Activated CD8-positive, alpha-beta T cell treated with anti-CD3 and anti-CD28 coated beads for 36 hours (primary cell): ENCODE measurements around the gene FGD1. TPM values are rescaled to one million over a fixed set of nuclear protein-coding genes. Genes with fewer than 3 reads are reported as not detected.
A peak's percentile ranks its signal among the peaks of the same experiment; 100 is the strongest.
"Not testable (repeated sequence)": the region's sequence is repeated elsewhere in the genome, so short reads cannot be mapped to it uniquely, and the experiment has no call there.

Experiments
- ATAC-seq: fragments of 200-7000 bp; cut with Tn5 transposase; one replicate; pipeline ENCODE4 v1.10.0; 2021; ENCODE audit warnings: mild to moderate bottlenecking, moderate library complexity
- CTCF ChIA-PET: fragments of 350-600 bp; sonication (Branson Sonifier 250); formaldehyde crosslinking; loops from one replicate; lab custom pipeline; 2021; ENCODE audit warnings: antibody characterized with exemption; lab: Charles Lee
- POLR2A ChIA-PET: fragments of 350-600 bp; sonication (Branson Sonifier 250); formaldehyde crosslinking; loops from one replicate; lab custom pipeline; 2021; ENCODE audit warnings: antibody characterized with exemption; lab: Charles Lee
- DNase-seq: peaks from one replicate; pipeline ENCODE4 v3.0.0-alpha.2; 2020
- H3K27ac Mint-ChIP-seq: one replicate; pipeline ENCODE4 v1.8.0; 2021; ENCODE audit warnings: mild to moderate bottlenecking, mixed read lengths
- H3K27me3 Mint-ChIP-seq: one replicate; pipeline ENCODE4 v1.8.0; 2021; ENCODE audit warnings: mixed read lengths
- H3K36me3 Mint-ChIP-seq: one replicate; pipeline ENCODE4 v1.8.0; 2021; ENCODE audit warnings: low read depth, mixed read lengths
- H3K4me1 Mint-ChIP-seq: one replicate; pipeline ENCODE4 v1.8.0; 2021; ENCODE audit warnings: low read depth, mixed read lengths
- H3K4me3 Mint-ChIP-seq: one replicate; pipeline ENCODE4 v1.8.0; 2021; ENCODE audit warnings: mild to moderate bottlenecking, moderate library complexity, mixed read lengths
- H3K9me3 Mint-ChIP-seq: one replicate; pipeline ENCODE4 v1.8.0; 2021; ENCODE audit warnings: mixed read lengths
- CTCF ChIP-seq: fragments of 200-600 bp; IDR thresholded peaks from one replicate; pipeline ENCODE4 v1.8.0; 2022; ENCODE audit warnings: antibody characterized with exemption, mild to moderate bottlenecking
- intact Hi-C: fragments of 100-400 bp; cut with micrococcal nuclease; formaldehyde crosslinking; loops from one replicate; pipeline ENCODE4 v1.10.0; 2022
- total RNA-seq, 2 experiments: library from RNA; stranded (reverse); gene quantifications; one replicate each; pipeline ENCODE4 v1.2.3, GENCODE V29; 2021

Gene FGD1
- total RNA-seq, 2 experiments from 2014 or later = 0.07 TPM

GRCh38 chrX:54494989-54495813, 833 bp downstream of the FGD1 start:
- peak; percentile 13 for ATAC-seq
- no peaks in the 10 kb centered on the region for H3K9me3 Mint-ChIP-seq
- peak overlapping the region; percentile 54 for H3K4me3 Mint-ChIP-seq
- POLR2A ChIA-PET = no interaction called here
- peaks cover 2% of the 10 kb centered on the region for H3K4me1 Mint-ChIP-seq
- DNase-seq = no peak
- H3K36me3 Mint-ChIP-seq = no peaks in the 10 kb centered on the region
- H3K27ac Mint-ChIP-seq = no peak overlapping the region
- TF ChIP-seq CTCF = no peak
- H3K27me3 Mint-ChIP-seq = peaks cover 25% of the 10 kb centered on the region
- CTCF ChIA-PET = no interaction called here
- intact Hi-C loops = no loop called here

- ATAC-seq = no peak
- H3K4me1 Mint-ChIP-seq = peaks cover 2% of the 10 kb centered on the region
- TF ChIP-seq CTCF = no peak
- ChIA-PET POLR2A (no interaction called here), CTCF (no interaction called here)
- H3K27ac Mint-ChIP-seq = no peak overlapping the region
- DNase-seq = no peak
- intact Hi-C loops = no loop called here
- H3K27me3 Mint-ChIP-seq = peaks cover 23% of the 10 kb centered on the region
- no peaks in the 10 kb centered on the region for H3K9me3 Mint-ChIP-seq
- H3K4me3 Mint-ChIP-seq = peak overlapping the region; percentile 27
- H3K36me3 Mint-ChIP-seq = no peaks in the 10 kb centered on the region
These were observed 1.7 kb downstream of the FGD1 start for GRCh38 chrX:54494166-54494988.

GRCh38 chrX:54492340-54492739, 3.7 kb downstream of the FGD1 start:
- no peak for TF ChIP-seq CTCF
- Mint-ChIP-seq H3K4me3 (no peak overlapping the region), H3K9me3 (no peaks in the 10 kb centered on the region), H3K27me3 (peaks cover 15% of the 10 kb centered on the region), H3K36me3 (no peaks in the 10 kb centered on the region), H3K27ac (no peak overlapping the region), H3K4me1 (peaks cover 2% of the 10 kb centered on the region)
- DNase-seq (no peak), ATAC-seq (no peak)
- CTCF ChIA-PET = no interaction called here
- intact Hi-C loops = no loop called here
- POLR2A ChIA-PET = no interaction called here

GRCh38 chrX:54489819-54490218, 6.2 kb downstream of the FGD1 start:
- POLR2A ChIA-PET, CTCF ChIA-PET, H3K4me3 Mint-ChIP-seq, ATAC-seq, H3K9me3 Mint-ChIP-seq, H3K4me1 Mint-ChIP-seq, DNase-seq, H3K27me3 Mint-ChIP-seq, H3K36me3 Mint-ChIP-seq, intact Hi-C loops, H3K27ac Mint-ChIP-seq: not testable (repeated sequence)

GRCh38 chrX:54484666-54485065, 11.4 kb downstream of the FGD1 start:
- H3K4me3 Mint-ChIP-seq = no peak overlapping the region
- ChIA-PET CTCF (no interaction called here), POLR2A (no interaction called here)
- intact Hi-C loops = no loop called here
- DNase-seq = no peak
- H3K4me1 Mint-ChIP-seq = no peaks in the 10 kb centered on the region
- H3K36me3 Mint-ChIP-seq = no peaks in the 10 kb centered on the region
- TF ChIP-seq CTCF = no peak
- H3K9me3 Mint-ChIP-seq = no peaks in the 10 kb centered on the region
- no peak overlapping the region for H3K27ac Mint-ChIP-seq
- H3K27me3 Mint-ChIP-seq = peaks cover 2% of the 10 kb centered on the region
- ATAC-seq = no peak
